Measurements from ENCODE around the gene PIK3CD.

PIK3CD gene

DNA sequence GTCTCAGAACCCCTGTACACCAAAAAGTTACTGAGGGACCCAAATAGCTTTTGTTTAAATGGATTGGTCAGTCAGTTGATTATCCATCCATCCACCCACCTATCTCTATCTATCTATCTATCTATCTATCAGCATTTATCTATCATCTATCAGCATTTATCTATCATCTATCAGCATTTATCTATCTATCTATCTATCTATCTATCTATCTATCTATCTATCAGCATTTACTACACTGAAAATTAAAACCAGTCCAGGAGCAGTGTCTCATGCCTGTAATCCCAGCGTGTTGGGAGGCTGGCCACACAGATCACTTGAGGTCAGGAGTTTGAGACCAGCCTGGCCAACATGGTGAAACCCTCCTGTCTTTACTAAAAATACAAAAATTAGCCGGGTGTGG is 125.2 kb downstream of the PIK3CD start:
- Histone ChIP-seq H3K4me3 (ENCODE audit: low read depth, low read length) (no peak overlapping the region), H3K79me2 (peaks cover 8% of the 10 kb centered on the region), H3K27ac (no peak overlapping the region), H3K27me3 (ENCODE audit: control insufficient read depth, insufficient read depth, low read length) (no peaks in the 10 kb centered on the region), H2AFZ (no peak overlapping the region), H3K9me3 (ENCODE audit: control insufficient read depth, low read length) (no peaks in the 10 kb centered on the region), H3K9ac (no peak overlapping the region), H3K4me2 (ENCODE audit: low read length) (no peak overlapping the region), H3K4me1 (no peaks in the 10 kb centered on the region), H3K36me3 (ENCODE audit: control insufficient read depth, insufficient read depth, low read length) (no peaks in the 10 kb centered on the region)
- TF ChIP-seq CTCF (IDR thresholded peaks at IDR 0.05) = no peak

All from parathyroid adenoma (tissue), 2 donors.